GM12878 (cell line): ENCODE data around the gene GPR34. TPM values are rescaled to one million over a fixed set of nuclear protein-coding genes. Genes with fewer than 3 reads are reported as not detected.
"Not testable (repeated sequence)": the region's sequence is repeated elsewhere in the genome, so short reads cannot be mapped to it uniquely, and the experiment has no call there.

ENCODE experiments used
- ATAC-seq: fragments of 200-7000 bp; cut with Tn5 transposase; 3 replicates; pipeline ENCODE4 v1.9.1; 2020; ENCODE audit warnings: mild to moderate bottlenecking, moderate library complexity
- BruUV-seq: library from RNA; stranded (reverse); fragments of 400-500 nt; replicated peaks from 2 replicates; lab custom pipeline; 2021; lab: Mats Ljungman, UMichigan
- CTCF ChIA-PET: fragments of 300-600 bp; sonication (Branson Sonifier 250); formaldehyde crosslinking; extraction: SDS; loops from one replicate; lab custom pipeline; 2021; ENCODE audit warnings: inconsistent platforms; lab: Yijun Ruan, JAX
- POLR2A ChIA-PET: fragments of 350-600 bp; formaldehyde crosslinking; extraction: SDS; loops from one replicate; lab custom pipeline; 2021; ENCODE audit warnings: inconsistent platforms; lab: Charles Lee
- RAD21 ChIA-PET: fragments of 300-600 bp; sonication (Branson Sonifier 250); formaldehyde crosslinking; loops from one replicate; lab custom pipeline; 2023; ENCODE audit warnings: antibody characterized with exemption; ENCODE audit not compliant: unreplicated experiment; lab: Charles Lee
- SMC1A ChIA-PET: fragments of 300-600 bp; sonication (Branson Sonifier 250); formaldehyde crosslinking; loops from one replicate; lab custom pipeline; 2023; ENCODE audit not compliant: unreplicated experiment, uncharacterized antibody; lab: Charles Lee
- DNase-seq: peaks from one replicate; pipeline ENCODE4 v3.0.0-alpha.2; 2011; ENCODE audit warnings: low read depth, low spot score
- FAIRE-seq: peaks from 3 replicates; lab custom pipeline; 2011; peaks lifted over from hg19 to GRCh38; lab: Jason Lieb, UNC
- H2AFZ ChIP-seq: 2 replicates; pipeline ENCODE4 v1.6.0; 2011; ENCODE audit warnings: low read depth, low read length, control low read depth; ENCODE audit not compliant: control insufficient read depth
- H3K27ac ChIP-seq: 2 replicates; pipeline ENCODE4 v1.5.1; 2011; ENCODE audit warnings: control low read depth; ENCODE audit not compliant: control insufficient read depth, insufficient read depth
- H3K27me3 ChIP-seq, 2 experiments: replicated peaks in 1 of 2; 2 replicates each; pipeline versions ENCODE4 v1.6.0 to v1.6.1; 2011; ENCODE audit warnings: low read length in 1 of 2; ENCODE audit not compliant: control insufficient read depth in 2 of 2, insufficient read depth in 2 of 2
- H3K36me3 ChIP-seq, 2 experiments: 2 replicates each; pipeline ENCODE4 v1.5.1; 2011; ENCODE audit warnings: low read length in 1 of 2; ENCODE audit not compliant: control insufficient read depth in 2 of 2, insufficient read depth in 2 of 2
- H3K4me1 ChIP-seq: 2 replicates; pipeline ENCODE4 v1.6.1; 2011; ENCODE audit warnings: mild to moderate bottlenecking, low read length, moderate library complexity, mixed read lengths; ENCODE audit not compliant: control insufficient read depth, insufficient read depth
- H3K4me2 ChIP-seq: 2 replicates; pipeline ENCODE4 v1.6.0; 2011; ENCODE audit warnings: control low read depth; ENCODE audit not compliant: control insufficient read depth, insufficient read depth
- H3K4me3 ChIP-seq: fragments of 200-600 bp; sonication (generic); 2 replicates; pipeline ENCODE4 v1.5.1; 2016
- H3K79me2 ChIP-seq: 2 replicates; pipeline ENCODE4 v1.6.0; 2011; ENCODE audit warnings: low read length; ENCODE audit not compliant: control insufficient read depth, insufficient read depth
- H3K9ac ChIP-seq: 2 replicates; pipeline ENCODE4 v1.8.0; 2011; ENCODE audit warnings: low read length, control low read depth, mixed read lengths; ENCODE audit not compliant: control insufficient read depth, insufficient read depth
- H3K9me3 ChIP-seq: replicated peaks from 3 replicates; pipeline ENCODE4 v1.5.1; 2011; ENCODE audit warnings: mild to moderate bottlenecking, low read length; ENCODE audit not compliant: control insufficient read depth, insufficient read depth
- H4K20me1 ChIP-seq: 2 replicates; pipeline ENCODE4 v1.6.0; 2011; ENCODE audit not compliant: control insufficient read depth, insufficient read depth
- CHD1 ChIP-seq: IDR thresholded peaks from 2 replicates; pipeline ENCODE4 v1.6.1; 2012; ENCODE audit warnings: low read depth, low read length, improper control_type of control experiment
- IRF5 ChIP-seq: fragments of 450-650 bp; IDR thresholded peaks from 2 replicates; pipeline ENCODE4 v1.6.1; 2017; ENCODE audit warnings: borderline replicate concordance
- SIX5 ChIP-seq: IDR thresholded peaks from 2 replicates; pipeline ENCODE4 v1.6.1; 2011; ENCODE audit warnings: mild to moderate bottlenecking, low read depth, low read length, moderate library complexity; ENCODE audit not compliant: severe bottlenecking
- SMAD1 ChIP-seq: fragments of 450-650 bp; IDR thresholded peaks from 2 replicates; pipeline ENCODE4 v1.6.1; 2018; ENCODE audit warnings: mild to moderate bottlenecking, low read depth; ENCODE audit not compliant: partially characterized antibody
- SREBF1 ChIP-seq: IDR thresholded peaks from 2 replicates; pipeline ENCODE4 v1.6.1; 2012; ENCODE audit warnings: mild to moderate bottlenecking, low read length
- WRNIP1 ChIP-seq: IDR thresholded peaks from 2 replicates; pipeline ENCODE4 v1.6.1; 2011; ENCODE audit warnings: low read depth, low read length, improper control_type of control experiment, borderline replicate concordance
- YBX1 ChIP-seq: fragments of 450-650 bp; IDR thresholded peaks from 2 replicates; pipeline ENCODE4 v1.6.1; 2016; ENCODE audit warnings: antibody characterized with exemption
- ZNF207 ChIP-seq: fragments of 450-650 bp; IDR thresholded peaks from 2 replicates; pipeline ENCODE4 v1.6.1; 2014; ENCODE audit warnings: antibody characterized with exemption, mild to moderate bottlenecking, borderline replicate concordance
- WGBS: methylation state at CpG from one replicate; pipeline ENCODE4 v1.1.6; 2016; ENCODE audit warnings: low lambda C conversion rate; ENCODE audit not compliant: insufficient replicate concordance, insufficient coverage; ENCODE audit errors: missing lambda C conversion rate; 5-methylcytosine and 5-hydroxymethylcytosine counted together
- in situ Hi-C: fragments of 300-500 bp; cut with MboI; formaldehyde crosslinking; loops from 9 replicates; pipeline ENCODE4 v1.14.3; 2018; ENCODE audit warnings: mixed read lengths
- intact Hi-C: fragments of 100-400 bp; cut with micrococcal nuclease; formaldehyde crosslinking; loops from one replicate; pipeline ENCODE4 v1.14.2; 2022; ENCODE audit not compliant: unreplicated experiment
- polyA plus RNA-seq, 11 experiments: library from polyadenylated mRNA; depleted of rRNA in 4 of 11; unstranded in 6 of 11; stranded (reverse) in 5 of 11; fragments of >200 nt; fragmentation: Nextera tagmentation in 4 of 11; fragmentation: Illumina TruSeq in 1 of 11; extraction: Ambion mirVana in 4 of 11; extraction: Trizol in 1 of 11; gene quantifications; 1 replicate in 1 of 11; 2 replicates in 10 of 11; pipeline versions ENCODE4 v1.2.1 to v1.2.3, GENCODE V29; 2011 to 2016; ENCODE audit warnings: inconsistent platforms in 2 of 11, missing spikeins in 2 of 11, low read depth in 1 of 11
- total RNA-seq, 4 experiments: library from RNA; depleted of rRNA in 3 of 4; stranded (reverse); fragments of >200 nt in 3 of 4; fragmentation: Illumina TruSeq in 1 of 4; extraction: Trizol in 1 of 4; gene quantifications; 2 replicates each; pipeline versions ENCODE4 v1.2.1 to v1.2.3, GENCODE V29; 2013 to 2021
- TF ChIP-seq, protein P1 (sequence below), 3 experiments: IDR thresholded peaks in 2 of 3; conservative IDR thresholded peaks in 1 of 3; 2 replicates each; pipeline ENCODE4 v1.5.1; 2011; ENCODE audit warnings: low read depth in 3 of 3, low read length in 3 of 3, mild to moderate bottlenecking in 3 of 3, control low read depth in 2 of 3, moderate library complexity in 2 of 3, inconsistent platforms in 1 of 3, mixed read lengths in 1 of 3; ENCODE audit not compliant: control insufficient read depth in 2 of 3, insufficient read depth in 1 of 3; ENCODE audit errors: extremely low read depth in 1 of 3

Gene GPR34
- total and polyA plus RNA-seq, 10 of the 15 experiments (the other 5 are each of a cell fraction or from before 2014, with no cell fraction given), result 0.12 to 0.84 (median 0.28) TPM; not detected in 1

GRCh38 chrX:41718481-41719235 lies 29.9 kb downstream of the GPR34 start (continued):
- TF ChIP-seq, protein P1, sequence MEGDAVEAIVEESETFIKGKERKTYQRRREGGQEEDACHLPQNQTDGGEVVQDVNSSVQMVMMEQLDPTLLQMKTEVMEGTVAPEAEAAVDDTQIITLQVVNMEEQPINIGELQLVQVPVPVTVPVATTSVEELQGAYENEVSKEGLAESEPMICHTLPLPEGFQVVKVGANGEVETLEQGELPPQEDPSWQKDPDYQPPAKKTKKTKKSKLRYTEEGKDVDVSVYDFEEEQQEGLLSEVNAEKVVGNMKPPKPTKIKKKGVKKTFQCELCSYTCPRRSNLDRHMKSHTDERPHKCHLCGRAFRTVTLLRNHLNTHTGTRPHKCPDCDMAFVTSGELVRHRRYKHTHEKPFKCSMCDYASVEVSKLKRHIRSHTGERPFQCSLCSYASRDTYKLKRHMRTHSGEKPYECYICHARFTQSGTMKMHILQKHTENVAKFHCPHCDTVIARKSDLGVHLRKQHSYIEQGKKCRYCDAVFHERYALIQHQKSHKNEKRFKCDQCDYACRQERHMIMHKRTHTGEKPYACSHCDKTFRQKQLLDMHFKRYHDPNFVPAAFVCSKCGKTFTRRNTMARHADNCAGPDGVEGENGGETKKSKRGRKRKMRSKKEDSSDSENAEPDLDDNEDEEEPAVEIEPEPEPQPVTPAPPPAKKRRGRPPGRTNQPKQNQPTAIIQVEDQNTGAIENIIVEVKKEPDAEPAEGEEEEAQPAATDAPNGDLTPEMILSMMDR (IDR thresholded peaks at IDR 0.05 in 2 of 3, conservative IDR thresholded peaks at IDR 0.05 in 1 of 3; ENCODE audit: control insufficient read depth in 2 of 3, extremely low read depth in 1 of 3, insufficient read depth in 1 of 3, low read depth in 3 of 3, low read length in 3 of 3), result no peak
- TF ChIP-seq YBX1 (no peak), SREBF1 (no peak), ZNF207 (no peak), WRNIP1 (no peak), SIX5 (no peak), CHD1 (no peak), IRF5 (no peak), SMAD1 (no peak)

DNA sequence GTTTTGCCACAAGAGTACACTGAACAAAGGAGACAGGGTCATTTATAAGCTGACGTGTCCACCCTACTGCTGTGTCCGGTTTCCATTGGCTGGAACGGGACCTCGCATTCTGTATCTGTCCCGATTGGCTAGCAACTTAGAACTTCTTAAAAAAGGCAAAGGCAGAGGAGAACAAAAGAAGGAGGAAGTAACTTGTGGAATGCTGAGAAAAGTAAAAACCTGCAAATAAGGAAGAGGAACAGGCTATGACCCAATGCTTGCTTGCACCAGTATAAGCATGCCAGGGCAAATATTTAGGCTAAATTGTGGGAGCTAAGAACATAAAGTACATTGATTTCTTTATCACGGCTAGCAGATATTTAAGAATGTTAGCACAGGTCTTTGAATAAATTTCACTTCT lies 30.8 kb downstream of the GPR34 start:
- in situ Hi-C loops, H3K79me2 ChIP-seq, H3K4me2 ChIP-seq, FAIRE-seq, H3K27ac ChIP-seq, H2AFZ ChIP-seq, H3K4me3 ChIP-seq, DNase-seq, ATAC-seq, H3K9ac ChIP-seq, H3K36me3 ChIP-seq, H4K20me1 ChIP-seq, H3K9me3 ChIP-seq, H3K27me3 ChIP-seq, BruUV-seq: not testable (repeated sequence)
- SMC1A ChIA-PET, result interaction anchor here (1.1 to 2.0 kb wide), 4 partner anchors 9 to 15 kb away, joined by 3 to 8 read pairs (median 4); no protein-coding TSS in a partner anchor
- H3K4me1 ChIP-seq, result peaks cover 28% of the 10 kb centered on the region
- RAD21 ChIA-PET, result interaction anchor here (0.6 to 1.4 kb wide), 4 partner anchors 9 to 466 kb away, joined by 3 to 5 read pairs (median 4); no protein-coding TSS in a partner anchor
- CTCF ChIA-PET, result interaction anchor here (0.8 to 1.3 kb wide), 2 partner anchors 14 to 20 kb away, joined by 3 to 6 read pairs; no protein-coding TSS in a partner anchor
- intact Hi-C loops, result loop anchor here (1.0 to 5.0 kb wide), 3 partner anchors 13 to 47 kb away; no protein-coding TSS in a partner anchor
- WGBS, result 85% methylated on average over 6 of the region's 6 CpGs
- POLR2A ChIA-PET, result interaction anchor here (0.7 to 1.2 kb wide), 2 partner anchors 12 to 52 kb away, joined by 3 read pairs; no protein-coding TSS in a partner anchor
